HCT116 (cell line): ENCODE results near the gene CNPY1.

Experiments
- ATF3 ChIP-seq: IDR thresholded peaks from 2 replicates; pipeline ENCODE4 v1.6.1; 2012
- CTCF ChIP-seq, 3 experiments: fragments of 200-600 bp in 1 of 3; sonication (generic) in 1 of 3; IDR thresholded peaks in 2 of 3; conservative IDR thresholded peaks in 1 of 3; 2 replicates each; pipeline ENCODE4 v1.5.1; 2012 to 2017; ENCODE audit warnings: low read depth in 2 of 3, low read length in 2 of 3, antibody characterized with exemption in 1 of 3, borderline replicate concordance in 1 of 3, control low read depth in 1 of 3, mild to moderate bottlenecking in 1 of 3, mixed read lengths in 1 of 3, mixed run types in 1 of 3, moderate library complexity in 1 of 3; ENCODE audit not compliant: insufficient read depth in 1 of 3
- EGR1 ChIP-seq: IDR thresholded peaks from 2 replicates; pipeline ENCODE4 v1.6.1; 2012; ENCODE audit warnings: low read depth
- EZH2 ChIP-seq: fragments of 200-600 bp; sonication (generic); IDR thresholded peaks from 2 replicates; pipeline ENCODE4 v1.6.1; 2017; ENCODE audit warnings: antibody characterized with exemption, mixed run types
- EZH2phosphoT487 ChIP-seq: fragments of 200-600 bp; IDR thresholded peaks from 2 replicates; pipeline ENCODE4 v1.6.1; 2018; ENCODE audit warnings: antibody characterized with exemption, borderline replicate concordance
- MAX ChIP-seq: IDR thresholded peaks from 2 replicates; pipeline ENCODE4 v1.6.1; 2012
- POLR2A ChIP-seq: IDR thresholded peaks from 2 replicates; pipeline ENCODE4 v1.7.0; 2011; ENCODE audit warnings: borderline replicate concordance; ENCODE audit not compliant: insufficient read depth, insufficient read length; ENCODE audit errors: extremely low read depth
- POLR2AphosphoS5 ChIP-seq: IDR thresholded peaks from 2 replicates; pipeline ENCODE4 v1.6.1; 2011; ENCODE audit warnings: mild to moderate bottlenecking, low read depth, low read length, moderate library complexity
- RAD21 ChIP-seq: IDR thresholded peaks from 2 replicates; pipeline ENCODE4 v1.6.1; 2012; ENCODE audit warnings: low read depth, mild to moderate bottlenecking
- REST ChIP-seq: IDR thresholded peaks from 2 replicates; pipeline ENCODE4 v1.6.1; 2012; ENCODE audit warnings: low read depth
- SP1 ChIP-seq: IDR thresholded peaks from 2 replicates; pipeline ENCODE4 v1.6.1; 2012; ENCODE audit warnings: low read depth
- ZBTB33 ChIP-seq: IDR thresholded peaks from 2 replicates; pipeline ENCODE4 v1.6.1; 2011; ENCODE audit warnings: mild to moderate bottlenecking, low read length, moderate library complexity; ENCODE audit not compliant: insufficient replicate concordance; ENCODE audit errors: extremely low read depth
- ZNF274 ChIP-seq: fragments of 200-500 bp; sonication (Bioruptor generic); IDR thresholded peaks from 2 replicates; pipeline ENCODE4 v1.6.1; 2014; ENCODE audit warnings: mild to moderate bottlenecking, low read depth, low read length, inconsistent platforms

- no peak for TF ChIP-seq SP1
- no peak for TF ChIP-seq EZH2phosphoT487
- no peak for TF ChIP-seq CTCF (IDR thresholded peaks at IDR 0.05 in 2 of 3, conservative IDR thresholded peaks at IDR 0.05 in 1 of 3; ENCODE audit: borderline replicate concordance in 1 of 3, insufficient read depth in 1 of 3, low read depth in 2 of 3, low read length in 2 of 3)
- no peak for TF ChIP-seq RAD21
- TF ChIP-seq EZH2: no peak
- no peak for TF ChIP-seq REST
- no peak for TF ChIP-seq ZBTB33
- TF ChIP-seq ZNF274: no peak
- no peak for TF ChIP-seq POLR2A
- no peak for TF ChIP-seq POLR2AphosphoS5
- no peak for TF ChIP-seq EGR1
- no peak for TF ChIP-seq ATF3
- no peak for TF ChIP-seq MAX
These were observed 2.4 kb downstream of the CNPY1 start for GRCh38 chr7:155543926-155544325.
